ENCODE data around the gene DCAF17.
"Not testable (repeated sequence)": the region's sequence is repeated elsewhere in the genome, so short reads cannot be mapped to it uniquely, and the experiment has no call there.

The DCAF17 gene

GRCh38 chr2:171410624-171411023 lies 23.4 kb upstream of the DCAF17 start:
- no peak for DNase-seq (ENCODE audit: low read depth in 2 of 2, low spot score in 1 of 2)

- no peak for DNase-seq (ENCODE audit: low read depth in 2 of 2, low spot score in 1 of 2)
Observed at GRCh38 chr2:171411214-171411613, 22.8 kb upstream of the DCAF17 start.

DNA sequence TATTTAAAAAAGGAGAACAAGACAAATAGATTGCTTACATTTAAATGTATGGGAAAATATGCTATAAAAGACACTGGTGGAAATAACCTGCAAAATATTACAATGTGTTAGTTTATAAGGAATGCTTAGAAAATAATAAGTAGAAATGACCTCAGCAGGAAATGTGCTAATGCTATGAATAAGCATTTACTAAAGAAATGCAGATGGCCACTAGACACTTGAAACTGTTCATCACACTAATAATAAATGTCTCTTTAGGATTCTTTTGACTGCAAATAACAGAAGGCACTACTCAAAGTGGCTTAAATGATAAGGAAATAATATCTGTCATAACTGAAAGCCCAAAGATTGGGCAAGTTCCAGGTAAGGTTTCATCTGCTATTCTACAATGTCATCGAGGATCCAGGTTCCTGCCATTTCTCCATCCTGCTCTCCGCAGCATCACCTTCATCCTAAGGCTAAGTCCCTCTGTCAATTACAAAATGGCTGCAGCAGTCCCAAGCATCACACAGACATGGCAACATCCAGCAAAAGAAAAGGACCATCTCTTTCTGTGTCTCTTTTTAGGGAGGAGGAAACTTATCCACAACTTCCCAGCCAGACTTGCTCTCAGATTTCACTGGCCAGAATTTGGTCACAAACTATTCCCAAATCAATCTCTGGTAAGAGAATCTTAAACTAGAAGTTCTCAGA lies 22.1 kb upstream of the DCAF17 start:
- no peak for DNase-seq (ENCODE audit: low read depth in 2 of 2, low spot score in 1 of 2)

GRCh38 chr2:171412571-171413175 lies 21.4 kb upstream of the DCAF17 start:
- no peak for DNase-seq (ENCODE audit: low read depth in 2 of 2, low spot score in 1 of 2)

GRCh38 chr2:171414645-171415044 lies 19.4 kb upstream of the DCAF17 start:
- not testable (repeated sequence) for DNase-seq (ENCODE audit: low read depth in 2 of 2, low spot score in 1 of 2)

DNA sequence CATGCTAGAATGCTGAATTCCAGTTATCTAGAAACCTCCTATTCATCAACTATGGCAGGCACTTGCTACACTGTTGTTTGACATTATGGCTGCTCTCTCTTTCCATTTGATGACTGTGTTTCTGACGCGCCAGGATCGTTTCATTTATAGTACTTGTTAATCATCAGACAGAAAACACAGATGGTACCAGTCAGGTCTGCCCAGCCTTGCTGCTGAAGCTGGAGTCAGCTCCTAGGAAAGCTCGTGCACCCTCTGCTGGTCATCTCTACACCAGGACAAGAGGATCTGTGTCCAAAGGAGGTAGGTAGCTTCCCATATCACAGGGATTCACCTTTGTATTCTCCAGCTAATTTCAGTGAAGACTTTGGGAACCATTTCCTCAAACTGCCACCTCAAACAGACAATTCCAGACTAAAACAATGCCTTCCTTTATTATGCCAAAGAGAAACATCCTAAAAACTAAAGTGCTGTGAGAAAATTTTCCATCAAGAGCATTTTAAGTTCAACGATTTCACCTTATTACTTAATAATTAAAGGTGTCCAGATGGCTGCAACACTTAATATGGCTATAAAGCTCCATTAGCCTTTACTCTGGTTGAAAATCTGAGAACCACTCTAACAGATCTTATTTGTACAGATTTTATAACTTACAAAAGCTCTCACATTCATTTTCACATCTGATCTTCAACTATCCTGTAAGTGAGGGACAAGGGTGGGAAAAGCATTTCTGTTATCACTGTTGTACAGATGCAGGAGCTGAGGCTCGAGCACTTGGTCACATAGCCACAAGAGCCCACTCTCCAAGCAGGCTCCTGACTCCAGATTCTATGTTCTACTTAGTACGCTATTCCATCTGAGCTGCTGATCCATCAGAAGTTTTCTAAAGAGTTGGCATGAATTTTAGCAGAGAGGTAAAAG lies 17.8 kb upstream of the DCAF17 start:
- peak; percentile 54 to 56 for DNase-seq (ENCODE audit: low read depth in 2 of 2, low spot score in 1 of 2)

DNA sequence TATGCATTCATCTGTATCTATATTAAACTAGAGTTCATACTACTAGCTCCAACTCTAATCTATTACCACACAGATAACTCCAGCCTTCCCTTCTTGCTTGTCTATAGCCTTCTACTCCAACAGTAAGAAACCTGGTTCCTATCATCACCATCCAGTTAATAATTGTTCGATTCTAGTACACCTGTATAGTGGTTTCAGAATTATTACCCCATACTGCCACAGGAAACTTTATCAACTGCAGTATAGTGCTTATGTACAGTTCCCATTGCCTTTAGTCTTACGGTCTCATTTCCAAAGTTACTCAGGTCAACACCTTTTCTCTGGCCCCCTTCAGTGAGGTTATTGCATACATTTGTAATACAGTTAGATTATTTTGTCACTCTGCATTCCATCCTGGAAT lies 14.7 kb upstream of the DCAF17 start:
- no peak for DNase-seq (ENCODE audit: low read depth in 2 of 2, low spot score in 1 of 2)

- DNase-seq (ENCODE audit: low read depth in 2 of 2, low spot score in 1 of 2) = no peak
Observed at GRCh38 chr2:171420728-171421563, 13.1 kb upstream of the DCAF17 start.

GRCh38 chr2:171422710-171423495 lies 11.1 kb upstream of the DCAF17 start:
- DNase-seq (ENCODE audit: low read depth in 2 of 2, low spot score in 1 of 2) = not testable (repeated sequence)

DNA sequence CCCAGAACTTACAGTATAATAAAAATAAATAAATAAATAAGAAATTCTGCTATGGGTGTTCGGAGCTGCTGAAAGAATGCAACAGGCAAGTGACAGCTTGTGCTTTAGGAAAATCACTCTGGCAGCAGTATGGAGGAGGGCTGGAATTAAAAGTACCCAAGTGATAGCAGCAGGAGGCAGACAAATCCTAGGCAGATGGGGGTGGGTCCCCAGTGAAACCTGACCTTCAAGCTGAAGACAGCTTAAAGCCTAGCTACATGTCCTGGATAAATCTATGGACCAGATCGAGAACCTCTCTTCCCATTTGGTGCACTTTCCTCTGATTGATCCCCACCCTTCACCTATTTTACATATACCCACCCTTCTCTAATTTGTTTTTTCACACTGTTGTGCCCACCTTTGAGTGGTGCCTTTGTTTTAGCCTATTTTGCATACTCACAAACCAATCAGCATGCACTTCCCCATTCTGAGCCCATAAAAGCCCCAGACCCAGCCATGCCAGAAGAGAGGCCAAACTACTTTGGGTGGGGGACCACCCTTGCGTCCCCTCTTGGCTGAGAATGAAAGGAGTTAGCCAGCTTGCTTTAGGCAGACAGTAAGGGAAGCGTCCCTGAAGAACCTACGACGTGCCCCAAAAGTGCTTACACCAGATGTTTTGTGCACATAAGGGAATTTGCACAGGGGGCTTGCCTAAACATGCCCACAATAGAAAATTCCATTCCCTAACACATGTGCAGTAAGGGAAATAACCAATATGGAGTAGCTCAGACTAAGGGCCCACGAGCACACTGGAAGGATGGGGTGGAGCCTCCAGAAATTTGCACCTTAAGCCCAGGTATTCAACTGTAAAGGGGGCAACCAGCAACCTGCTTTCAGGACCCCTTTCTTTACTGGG lies 3.3 kb upstream of the DCAF17 start:
- no peak for DNase-seq (ENCODE audit: low read depth in 2 of 2, low spot score in 1 of 2)

GRCh38 chr2:171431677-171432167 lies 2.3 kb upstream of the DCAF17 start:
- DNase-seq (ENCODE audit: low read depth in 2 of 2, low spot score in 1 of 2) = no peak

GRCh38 chr2:171432206-171432968 lies 1.6 kb upstream of the DCAF17 start:
- DNase-seq (ENCODE audit: low read depth in 2 of 2, low spot score in 1 of 2) = no peak

- DNase-seq (ENCODE audit: low read depth in 2 of 2, low spot score in 1 of 2) = no peak
Observed at GRCh38 chr2:171432969-171433762, 860 bp upstream of the DCAF17 start.

- no peak for DNase-seq (ENCODE audit: low read depth in 2 of 2, low spot score in 1 of 2)
Observed at GRCh38 chr2:171433763-171434012, 338 bp upstream of the DCAF17 start, which contains the start of gene METTL8. Gene METTL8, minus strand, starts transcription at chr2:171433990. Its CDS starts 41,805 bp downstream, at chr2:171392185.

DNA sequence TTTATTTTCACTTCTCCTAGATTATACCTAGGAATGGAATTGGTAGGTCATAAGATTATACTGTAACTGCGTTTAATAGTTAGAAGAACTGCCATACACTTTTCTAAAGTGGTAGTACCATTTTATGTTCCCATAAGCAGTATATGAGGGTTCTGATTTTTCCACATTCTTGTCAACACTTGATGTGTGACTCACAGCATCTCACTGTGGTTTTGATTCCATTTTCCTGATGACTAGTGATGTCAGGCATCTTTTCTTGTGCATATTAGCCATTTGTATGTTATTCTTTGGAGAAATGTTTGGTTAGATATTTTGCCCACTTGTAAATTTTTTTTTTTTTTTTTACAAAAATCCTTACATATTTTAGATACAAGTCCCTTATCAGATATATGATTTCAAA lies 2.3 kb downstream of the DCAF17 start:
- DNase-seq (ENCODE audit: low read depth in 2 of 2, low spot score in 1 of 2) = no peak

- DNase-seq (ENCODE audit: low read depth in 2 of 2, low spot score in 1 of 2) = no peak
Observed at GRCh38 chr2:171441470-171441869, 7.4 kb downstream of the DCAF17 start.

DNA sequence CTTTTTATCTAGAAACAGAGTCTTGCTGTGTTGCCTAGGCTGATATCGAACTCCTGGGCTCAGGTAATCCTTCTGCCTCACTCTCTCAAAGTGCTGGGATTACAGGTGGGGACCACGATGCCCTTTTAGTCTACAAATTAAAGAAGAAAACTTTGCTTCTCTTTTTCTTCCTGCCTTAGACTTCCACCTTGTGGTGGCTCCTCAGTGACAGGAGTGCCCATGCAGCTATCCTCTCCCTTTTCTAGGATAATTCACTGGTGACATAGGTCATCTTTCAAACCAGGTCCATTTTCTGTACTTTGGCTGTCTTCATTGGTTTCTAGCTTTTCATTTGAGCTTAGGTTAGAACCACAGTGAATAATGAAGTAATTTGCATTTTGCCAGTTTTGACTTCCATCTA lies 13.6 kb downstream of the DCAF17 start:
- DNase-seq (ENCODE audit: low read depth in 2 of 2, low spot score in 1 of 2) = no peak

DNA sequence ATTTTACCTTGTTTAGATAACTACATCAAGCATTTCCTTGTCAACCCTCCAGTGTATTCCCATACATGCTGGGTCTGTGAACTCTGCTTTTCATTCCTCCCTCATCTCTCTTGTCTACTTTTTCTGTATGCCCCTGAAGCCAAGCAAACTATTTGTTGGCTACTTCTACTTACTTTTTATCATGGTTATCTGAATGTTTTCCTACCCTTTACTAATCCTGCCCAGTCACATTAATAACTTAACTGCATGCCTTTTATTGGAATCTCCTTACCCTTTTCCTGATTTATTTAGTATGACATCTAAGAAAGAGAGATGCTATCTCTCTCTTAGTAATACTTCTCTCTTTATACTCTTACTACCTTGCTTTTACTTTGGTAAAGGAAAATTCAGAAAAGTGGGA lies 17.0 kb downstream of the DCAF17 start:
- DNase-seq (ENCODE audit: low read depth in 2 of 2, low spot score in 1 of 2) = no peak
